ENCODE data around the gene SGIP1.

DNA sequence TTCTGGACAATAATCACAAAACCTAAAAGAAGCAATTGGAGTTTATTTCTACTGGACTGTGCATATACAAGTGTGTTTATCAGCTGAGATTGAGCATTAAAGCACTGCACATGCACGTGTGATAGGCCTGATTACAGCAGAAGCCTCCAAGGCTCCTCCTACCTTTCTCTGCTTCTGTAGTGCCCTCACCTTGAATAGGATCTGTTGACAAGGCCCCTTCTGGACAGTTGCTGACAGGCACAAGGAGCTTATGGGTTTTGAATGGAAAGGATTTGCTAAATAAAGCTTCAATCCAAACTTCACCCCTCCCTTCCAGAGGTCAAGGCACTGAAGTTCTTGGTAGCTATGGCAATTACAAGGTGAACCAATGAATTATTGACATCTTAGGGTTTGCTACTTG, 7.9 kb upstream of the SGIP1 start:
- TF ChIP-seq, protein P1, sequence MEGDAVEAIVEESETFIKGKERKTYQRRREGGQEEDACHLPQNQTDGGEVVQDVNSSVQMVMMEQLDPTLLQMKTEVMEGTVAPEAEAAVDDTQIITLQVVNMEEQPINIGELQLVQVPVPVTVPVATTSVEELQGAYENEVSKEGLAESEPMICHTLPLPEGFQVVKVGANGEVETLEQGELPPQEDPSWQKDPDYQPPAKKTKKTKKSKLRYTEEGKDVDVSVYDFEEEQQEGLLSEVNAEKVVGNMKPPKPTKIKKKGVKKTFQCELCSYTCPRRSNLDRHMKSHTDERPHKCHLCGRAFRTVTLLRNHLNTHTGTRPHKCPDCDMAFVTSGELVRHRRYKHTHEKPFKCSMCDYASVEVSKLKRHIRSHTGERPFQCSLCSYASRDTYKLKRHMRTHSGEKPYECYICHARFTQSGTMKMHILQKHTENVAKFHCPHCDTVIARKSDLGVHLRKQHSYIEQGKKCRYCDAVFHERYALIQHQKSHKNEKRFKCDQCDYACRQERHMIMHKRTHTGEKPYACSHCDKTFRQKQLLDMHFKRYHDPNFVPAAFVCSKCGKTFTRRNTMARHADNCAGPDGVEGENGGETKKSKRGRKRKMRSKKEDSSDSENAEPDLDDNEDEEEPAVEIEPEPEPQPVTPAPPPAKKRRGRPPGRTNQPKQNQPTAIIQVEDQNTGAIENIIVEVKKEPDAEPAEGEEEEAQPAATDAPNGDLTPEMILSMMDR (IDR thresholded peaks at IDR 0.05), result no peak
- TF ChIP-seq ZFX (IDR thresholded peaks at IDR 0.05; ENCODE audit: borderline replicate concordance), result no peak

All from 22Rv1 (cell line).